GM19452 (cell line): Measurements from ENCODE around the gene C22orf31.
"Not testable (repeated sequence)": the region's sequence is repeated elsewhere in the genome, so short reads cannot be mapped to it uniquely, and the experiment has no call there.

Experiments
- ATAC-seq: cut with Tn5 transposase; IDR thresholded peaks from one replicate; pipeline ENCODE4 v1.9.1; 2021; ENCODE audit not compliant: unreplicated experiment

The C22orf31 gene

GRCh38 chr22:29055192-29055830 lies 6.3 kb downstream of the C22orf31 start:
- ATAC-seq: no peak

- ATAC-seq: no peak
Measured at GRCh38 chr22:29054251-29054767, 7.3 kb downstream of the C22orf31 start.

- no peak for ATAC-seq
Measured at GRCh38 chr22:29053048-29053702, 8.5 kb downstream of the C22orf31 start.

- ATAC-seq: no peak
Measured at GRCh38 chr22:29050457-29050856, 11.2 kb downstream of the C22orf31 start.

- ATAC-seq: no peak
Measured at GRCh38 chr22:29049655-29050263, 11.9 kb downstream of the C22orf31 start.

GRCh38 chr22:29048822-29049654 lies 12.6 kb downstream of the C22orf31 start:
- no peak for ATAC-seq

- ATAC-seq: no peak
Measured at GRCh38 chr22:29044657-29045176, 16.9 kb downstream of the C22orf31 start.

- no peak for ATAC-seq
Measured at GRCh38 chr22:29043906-29044575, 17.6 kb downstream of the C22orf31 start.

GRCh38 chr22:29041408-29041807 lies 20.2 kb downstream of the C22orf31 start:
- no peak for ATAC-seq

- no peak for ATAC-seq
Measured at GRCh38 chr22:29040385-29041275, 21.0 kb downstream of the C22orf31 start.

- ATAC-seq: not testable (repeated sequence)
Measured at GRCh38 chr22:29039684-29040083, 21.9 kb downstream of the C22orf31 start.

- no peak for ATAC-seq
Measured at GRCh38 chr22:29039148-29039547, 22.5 kb downstream of the C22orf31 start.

GRCh38 chr22:29037340-29037932 lies 24.2 kb downstream of the C22orf31 start:
- no peak for ATAC-seq

GRCh38 chr22:29032584-29032983 lies 29.0 kb downstream of the C22orf31 start:
- no peak for ATAC-seq

- ATAC-seq: no peak
Measured at GRCh38 chr22:29032014-29032475, 29.6 kb downstream of the C22orf31 start.

- ATAC-seq: no peak
Measured at GRCh38 chr22:29031227-29032011, 30.2 kb downstream of the C22orf31 start.

- no peak for ATAC-seq
Measured at GRCh38 chr22:29030618-29031226, 30.9 kb downstream of the C22orf31 start.
